ENCODE results near the gene FEM1A. TPM values are rescaled to one million over a fixed set of nuclear protein-coding genes. Genes with fewer than 3 reads are reported as not detected.

The FEM1A gene
- total RNA-seq, 1 donor: 13.8 TPM

DNA sequence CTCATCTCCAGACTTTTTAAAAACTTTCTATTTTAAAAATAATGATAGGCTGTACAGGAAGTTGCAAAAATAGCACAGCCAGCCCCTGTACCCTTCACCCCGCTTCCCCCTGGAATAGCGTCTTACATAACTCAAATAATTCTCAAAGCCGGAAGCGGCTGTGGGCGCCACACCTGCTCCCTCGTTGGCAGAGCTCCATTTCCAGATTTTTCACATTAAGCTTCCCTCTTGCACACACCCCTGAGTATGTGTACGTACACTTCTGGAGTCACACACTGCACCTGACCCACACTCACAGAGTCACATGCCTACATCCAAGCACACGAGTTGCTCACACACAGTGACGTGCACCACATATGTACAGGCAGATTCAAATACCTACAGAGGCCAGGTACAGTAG is 42.9 kb upstream of the FEM1A start:
- no peak overlapping the region for H3K4me3 ChIP-seq (ENCODE audit: low read depth, low read length)
- no peak for DNase-seq (ENCODE audit: low read depth)
- TF ChIP-seq CTCF (IDR thresholded peaks at IDR 0.05; ENCODE audit: insufficient read depth, low read depth, low read length): no peak

GRCh38 chr19:4749870-4750590 is 41.5 kb upstream of the FEM1A start:
- no peak for TF ChIP-seq CTCF (IDR thresholded peaks at IDR 0.05; ENCODE audit: insufficient read depth, low read depth, low read length)
- no peak for DNase-seq (ENCODE audit: low read depth)
- no peak overlapping the region for H3K4me3 ChIP-seq (ENCODE audit: low read depth, low read length)

- no peak for DNase-seq (ENCODE audit: low read depth)
- H3K4me3 ChIP-seq (ENCODE audit: low read depth, low read length): no peak overlapping the region
- no peak for TF ChIP-seq CTCF (IDR thresholded peaks at IDR 0.05; ENCODE audit: insufficient read depth, low read depth, low read length)
Observed at GRCh38 chr19:4754248-4754647, 37.3 kb upstream of the FEM1A start.

DNA sequence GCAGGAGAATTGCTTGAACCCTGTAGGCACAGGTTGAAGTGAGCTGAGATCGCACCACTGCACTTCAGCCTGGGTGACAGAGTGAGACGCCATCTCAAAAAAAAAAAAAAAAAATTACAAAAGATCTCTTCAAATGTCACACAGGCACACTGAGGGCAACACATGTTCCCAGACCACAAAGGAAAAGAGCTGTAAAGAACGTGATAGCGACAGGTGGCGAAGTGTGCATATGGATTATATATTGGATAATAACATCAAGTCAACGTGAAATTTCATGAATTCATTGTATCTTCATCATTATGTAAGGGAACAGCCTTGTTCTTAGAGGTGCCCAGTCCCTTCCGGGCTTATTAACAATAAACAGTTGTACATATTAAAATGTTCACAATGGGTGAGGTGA is 36.1 kb upstream of the FEM1A start:
- H3K4me3 ChIP-seq (ENCODE audit: low read depth, low read length): no peak overlapping the region
- TF ChIP-seq CTCF (IDR thresholded peaks at IDR 0.05; ENCODE audit: insufficient read depth, low read depth, low read length): no peak
- DNase-seq (ENCODE audit: low read depth): no peak

DNA sequence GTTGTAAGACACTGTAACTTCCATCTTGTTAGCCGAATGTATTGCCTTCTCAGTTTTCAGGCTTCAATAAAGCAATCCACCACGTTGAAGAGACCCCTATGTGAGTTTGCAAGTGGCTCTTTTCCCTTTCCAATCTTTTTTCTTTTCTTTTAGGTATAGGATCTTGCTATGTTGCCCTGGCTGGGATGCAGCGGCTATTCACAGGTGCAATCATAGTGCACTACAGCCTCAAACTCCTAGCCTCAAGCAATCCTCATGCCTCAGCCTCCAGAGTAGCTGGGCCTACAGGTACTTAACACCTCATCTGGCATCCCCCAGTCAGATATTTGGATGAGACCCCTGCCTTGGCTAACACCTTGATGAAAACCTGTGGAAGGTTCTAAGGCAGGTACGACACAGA is 33.5 kb upstream of the FEM1A start:
- TF ChIP-seq CTCF (IDR thresholded peaks at IDR 0.05; ENCODE audit: insufficient read depth, low read depth, low read length): no peak
- no peak for DNase-seq (ENCODE audit: low read depth)
- H3K4me3 ChIP-seq (ENCODE audit: low read depth, low read length): no peak overlapping the region

DNA sequence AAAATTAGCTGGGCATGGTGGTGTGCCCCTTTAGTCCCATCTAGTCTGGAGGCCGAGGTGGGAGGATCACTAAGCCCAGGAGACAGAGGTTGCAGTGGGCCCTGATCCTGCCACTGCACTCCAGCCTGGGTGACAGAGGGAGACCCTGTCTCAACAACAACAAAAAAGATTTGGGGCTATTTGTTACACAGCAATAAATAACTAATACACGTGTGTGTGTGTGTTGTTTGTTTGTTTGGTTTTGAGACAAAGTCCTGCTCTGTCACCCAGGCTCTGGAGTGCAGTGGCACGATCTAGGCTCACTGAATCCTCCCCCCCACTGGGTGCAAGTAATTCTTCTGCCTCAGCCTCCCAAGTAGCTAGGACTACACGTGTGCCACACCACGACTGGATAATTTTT is 32.9 kb upstream of the FEM1A start:
- DNase-seq (ENCODE audit: low read depth): no peak
- TF ChIP-seq CTCF (IDR thresholded peaks at IDR 0.05; ENCODE audit: insufficient read depth, low read depth, low read length): no peak

More for the DNA sequence above, 32.9 kb upstream of the FEM1A start:
- no peak overlapping the region for H3K4me3 ChIP-seq (ENCODE audit: low read depth, low read length)
